SK-N-SH treated with all-trans-retinoic acid at 6 μM for 48 hours (cell line): ENCODE data around the gene TTLL8.

Source experiments
- BACH2 ChIP-seq: fragments of 250-450 bp; sonication (Bioruptor Pico); IDR thresholded peaks from 2 replicates; pipeline ENCODE4 v1.9.0; 2021; ENCODE audit warnings: mild to moderate bottlenecking, borderline replicate concordance
- OSR1 ChIP-seq: fragments of 250-450 bp; sonication (Bioruptor Pico); IDR thresholded peaks from 2 replicates; pipeline ENCODE4 v1.8.0; 2022; ENCODE audit warnings: moderate library complexity, mild to moderate bottlenecking, inconsistent platforms
- PATZ1 ChIP-seq: fragments of 250-450 bp; sonication (Bioruptor Pico); IDR thresholded peaks from 2 replicates; pipeline ENCODE4 v1.8.0; 2020; ENCODE audit warnings: mild to moderate bottlenecking, moderate library complexity, borderline replicate concordance
- RARB ChIP-seq: fragments of 250-450 bp; sonication (Bioruptor Pico); IDR thresholded peaks from 2 replicates; pipeline ENCODE4 v1.8.0; 2021; ENCODE audit warnings: mild to moderate bottlenecking, moderate library complexity
- SNAI2 ChIP-seq: fragments of 250-450 bp; sonication (Bioruptor Pico); IDR thresholded peaks from 2 replicates; pipeline ENCODE4 v1.5.0; 2020; ENCODE audit warnings: mild to moderate bottlenecking, moderate library complexity
- ZFP3 ChIP-seq: fragments of 250-450 bp; sonication (Bioruptor Pico); IDR thresholded peaks from 2 replicates; pipeline ENCODE4 v1.5.0; 2020; ENCODE audit warnings: mild to moderate bottlenecking, moderate library complexity
- ZFP30 ChIP-seq: fragments of 450-650 bp; formaldehyde crosslinking; IDR thresholded peaks from 2 replicates; pipeline ENCODE4 v1.5.0; 2022; ENCODE audit warnings: mild to moderate bottlenecking, moderate library complexity
- ZNF565 ChIP-seq: fragments of 450-650 bp; formaldehyde crosslinking; conservative IDR thresholded peaks from 2 replicates; pipeline ENCODE4 v1.5.0; 2020; ENCODE audit warnings: low read depth, mild to moderate bottlenecking, moderate library complexity
- ZNF70 ChIP-seq: fragments of 450-650 bp; formaldehyde crosslinking; IDR thresholded peaks from 2 replicates; pipeline ENCODE4 v1.5.0; 2020; ENCODE audit warnings: mild to moderate bottlenecking, moderate library complexity

- no peak for TF ChIP-seq BACH2
- no peak for TF ChIP-seq ZFP30 (CRISPR knock-in tag)
- TF ChIP-seq ZNF565: no peak
- TF ChIP-seq ZNF70 (CRISPR knock-in tag): no peak
- no peak for TF ChIP-seq ZFP3 (CRISPR knock-in tag)
- no peak for TF ChIP-seq RARB
- TF ChIP-seq PATZ1 (CRISPR knock-in tag): no peak
- no peak for TF ChIP-seq OSR1 (CRISPR knock-in tag)
- no peak for TF ChIP-seq SNAI2
Observed at GRCh38 chr22:49976439-49977175, 81.5 kb downstream of the TTLL8 start.
